Activated naive CD4-positive, alpha-beta T cell treated with anti-CD3 and anti-CD28 coated beads for 36 hours (primary cell): ENCODE measurements around the gene CAVIN2. TPM values are rescaled to one million over a fixed set of nuclear protein-coding genes. Genes with fewer than 3 reads are reported as not detected.

ENCODE experiments used
- CTCF ChIA-PET: fragments of 350-600 bp; sonication (Branson Sonifier 250); formaldehyde crosslinking; loops from one replicate; lab custom pipeline; 2021; ENCODE audit warnings: antibody characterized with exemption; lab: Charles Lee
- DNase-seq: peaks from one replicate; pipeline ENCODE4 v3.0.0-alpha.2; 2020
- H3K27ac Mint-ChIP-seq: one replicate; pipeline ENCODE4 v1.8.0; 2021; ENCODE audit warnings: mild to moderate bottlenecking, mixed read lengths
- H3K27me3 Mint-ChIP-seq: one replicate; pipeline ENCODE4 v1.8.0; 2021; ENCODE audit warnings: low read depth, mixed read lengths
- H3K36me3 Mint-ChIP-seq: one replicate; pipeline ENCODE4 v1.8.0; 2021; ENCODE audit warnings: low read depth, mixed read lengths
- H3K4me1 Mint-ChIP-seq: one replicate; pipeline ENCODE4 v1.8.0; 2021; ENCODE audit warnings: low read depth, mixed read lengths
- H3K4me3 Mint-ChIP-seq: one replicate; pipeline ENCODE4 v1.8.0; 2021; ENCODE audit warnings: mild to moderate bottlenecking, moderate library complexity, mixed read lengths
- H3K9me3 Mint-ChIP-seq: one replicate; pipeline ENCODE4 v1.8.0; 2021; ENCODE audit warnings: mixed read lengths
- intact Hi-C: fragments of 100-400 bp; cut with micrococcal nuclease; formaldehyde crosslinking; loops from one replicate; pipeline ENCODE4 v1.15.1; 2023
- total RNA-seq, 2 experiments: library from RNA; stranded (reverse); gene quantifications; one replicate each; pipeline ENCODE4 v1.2.3, GENCODE V29; 2021

CAVIN2 gene
- total RNA-seq, 2 experiments from 2014 or later: not detected

DNA sequence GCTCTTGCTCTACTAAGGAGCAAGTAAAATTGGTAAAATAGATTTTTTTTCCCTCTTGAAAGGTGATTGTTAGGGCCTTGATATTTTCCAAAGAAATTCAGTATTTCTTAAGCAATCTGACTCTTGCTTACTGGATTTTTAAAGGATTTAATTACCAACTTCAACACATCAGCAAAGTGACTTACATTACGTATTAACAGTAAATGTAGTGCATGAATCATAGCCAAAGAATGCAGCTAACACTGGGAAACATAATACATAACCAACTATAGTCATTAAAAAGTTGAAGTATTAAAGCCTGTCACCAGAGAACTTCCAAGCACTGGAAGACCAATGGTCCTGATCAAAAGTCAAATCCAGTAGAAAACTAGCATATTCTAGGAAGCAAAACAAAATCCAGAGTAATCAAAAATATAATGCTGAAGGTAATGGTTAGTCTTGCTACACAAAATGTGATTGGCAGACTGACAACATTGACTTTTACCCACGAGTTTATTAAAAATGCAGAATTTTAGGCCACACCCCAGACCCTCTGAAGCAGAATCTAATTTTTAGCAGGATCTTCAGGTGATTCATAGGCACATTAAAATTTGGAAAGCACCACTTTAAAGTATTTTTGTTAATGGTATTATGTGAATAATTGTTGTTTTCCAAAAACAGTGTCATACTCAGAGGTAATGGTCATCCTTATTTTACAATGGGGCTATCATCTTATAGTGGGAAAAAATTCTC, 31.8 kb upstream of the CAVIN2 start:
- Mint-ChIP-seq H3K36me3 (no peaks in the 10 kb centered on the region), H3K4me1 (no peaks in the 10 kb centered on the region), H3K27me3 (no peaks in the 10 kb centered on the region), H3K4me3 (no peak overlapping the region), H3K9me3 (no peaks in the 10 kb centered on the region), H3K27ac (no peak overlapping the region)
- no peak for DNase-seq
- intact Hi-C loops: no loop called here
- CTCF ChIA-PET: interaction anchor here (1.5 kb wide), 1 partner anchor 9 kb away, joined by 3 read pairs; no protein-coding TSS in a partner anchor

- no peaks in the 10 kb centered on the region for H3K36me3 Mint-ChIP-seq
- no peak overlapping the region for H3K4me3 Mint-ChIP-seq
- H3K9me3 Mint-ChIP-seq: no peaks in the 10 kb centered on the region
- DNase-seq: no peak
- CTCF ChIA-PET: interaction anchor here (0.6 to 1.5 kb wide), 2 partner anchors 8 to 161 kb away, joined by 3 read pairs; no protein-coding TSS in a partner anchor
- intact Hi-C loops: no loop called here
- H3K4me1 Mint-ChIP-seq: no peaks in the 10 kb centered on the region
- H3K27me3 Mint-ChIP-seq: no peaks in the 10 kb centered on the region
- H3K27ac Mint-ChIP-seq: no peak overlapping the region
These were observed 31.0 kb upstream of the CAVIN2 start for GRCh38 chr2:191877875-191878274.

GRCh38 chr2:191875859-191876258, 29.0 kb upstream of the CAVIN2 start:
- no peaks in the 10 kb centered on the region for H3K36me3 Mint-ChIP-seq
- H3K4me1 Mint-ChIP-seq: no peaks in the 10 kb centered on the region
- H3K27me3 Mint-ChIP-seq: no peaks in the 10 kb centered on the region
- H3K9me3 Mint-ChIP-seq: no peaks in the 10 kb centered on the region
- CTCF ChIA-PET: no interaction called here
- no peak for DNase-seq
- H3K4me3 Mint-ChIP-seq: no peak overlapping the region
- H3K27ac Mint-ChIP-seq: no peak overlapping the region
- intact Hi-C loops: no loop called here

DNA sequence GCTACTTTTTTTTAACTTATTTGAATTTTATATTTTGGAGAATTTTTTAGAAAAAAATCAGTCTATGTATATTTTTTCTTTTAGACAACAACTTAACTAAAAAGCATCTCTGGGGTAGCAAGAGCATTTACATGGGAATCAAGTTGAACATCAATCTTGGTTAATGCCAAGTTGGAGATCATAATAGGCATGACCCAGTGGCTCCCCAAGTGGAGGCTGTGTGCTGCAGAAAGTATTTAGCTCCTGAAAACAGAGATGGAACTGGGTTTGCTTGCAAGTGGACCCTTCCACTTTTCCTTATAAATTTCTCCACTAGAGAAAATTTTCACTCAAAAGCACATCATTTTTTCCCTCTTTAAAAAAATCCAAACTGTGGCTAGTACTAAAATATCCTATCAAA, 23.9 kb upstream of the CAVIN2 start:
- H3K4me3 Mint-ChIP-seq: no peak overlapping the region
- no peak for DNase-seq
- no peaks in the 10 kb centered on the region for H3K4me1 Mint-ChIP-seq
- intact Hi-C loops: no loop called here
- H3K27me3 Mint-ChIP-seq: peaks cover 6% of the 10 kb centered on the region
- CTCF ChIA-PET: interaction anchor here (1.4 to 2.7 kb wide), 2 partner anchors 58 to 292 kb away, joined by 6 to 10 read pairs; no protein-coding TSS in a partner anchor
- H3K36me3 Mint-ChIP-seq: no peaks in the 10 kb centered on the region
- no peak overlapping the region for H3K27ac Mint-ChIP-seq
- no peaks in the 10 kb centered on the region for H3K9me3 Mint-ChIP-seq

DNA sequence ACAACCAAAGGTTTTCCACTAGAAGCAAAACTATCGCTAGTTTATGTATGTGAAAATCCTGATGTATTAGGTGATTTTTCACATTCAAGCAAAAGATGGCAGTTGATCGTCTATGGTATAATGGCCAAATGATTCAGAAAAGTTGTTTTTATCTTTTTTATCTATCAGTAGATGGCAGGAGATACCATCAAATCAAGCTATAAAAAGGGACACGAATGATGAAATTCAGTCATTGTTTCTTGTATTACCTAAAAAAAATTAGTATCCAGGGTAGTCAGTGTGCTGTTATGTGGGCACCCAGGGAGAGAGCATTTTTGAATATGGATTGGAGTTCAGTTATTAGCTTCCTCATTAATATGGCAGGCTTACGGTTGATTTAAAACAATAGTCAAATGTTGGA, 22.9 kb upstream of the CAVIN2 start:
- Mint-ChIP-seq H3K36me3 (no peaks in the 10 kb centered on the region), H3K4me3 (no peak overlapping the region), H3K27ac (no peak overlapping the region), H3K27me3 (peaks cover 6% of the 10 kb centered on the region), H3K4me1 (no peaks in the 10 kb centered on the region), H3K9me3 (no peaks in the 10 kb centered on the region)
- CTCF ChIA-PET: interaction anchor here (0.6 to 2.7 kb wide), 6 partner anchors 9 to 323 kb away, joined by 3 to 10 read pairs (median 3); no protein-coding TSS in a partner anchor
- intact Hi-C loops: loop anchor here (1.0 kb wide), 1 partner anchor 293 kb away; no protein-coding TSS in a partner anchor
- DNase-seq: no peak

GRCh38 chr2:191869178-191869577, 22.3 kb upstream of the CAVIN2 start:
- H3K4me1 Mint-ChIP-seq: no peaks in the 10 kb centered on the region
- peak; percentile 15 for DNase-seq
- H3K27ac Mint-ChIP-seq: no peak overlapping the region
- peaks cover 9% of the 10 kb centered on the region for H3K27me3 Mint-ChIP-seq
- intact Hi-C loops: loop anchor here (1.0 kb wide), 1 partner anchor 293 kb away; no protein-coding TSS in a partner anchor
- CTCF ChIA-PET: interaction anchor here (0.6 to 2.7 kb wide), 2 partner anchors 293 to 295 kb away, joined by 3 to 10 read pairs; no protein-coding TSS in a partner anchor
- H3K36me3 Mint-ChIP-seq: no peaks in the 10 kb centered on the region
- no peak overlapping the region for H3K4me3 Mint-ChIP-seq
- H3K9me3 Mint-ChIP-seq: no peaks in the 10 kb centered on the region

GRCh38 chr2:191867507-191867847, 20.6 kb upstream of the CAVIN2 start:
- intact Hi-C loops: no loop called here
- DNase-seq: no peak
- Mint-ChIP-seq H3K9me3 (no peaks in the 10 kb centered on the region), H3K27ac (no peak overlapping the region), H3K4me1 (no peaks in the 10 kb centered on the region), H3K36me3 (no peaks in the 10 kb centered on the region), H3K4me3 (no peak overlapping the region), H3K27me3 (peaks cover 11% of the 10 kb centered on the region)
- CTCF ChIA-PET: no interaction called here

- Mint-ChIP-seq H3K9me3 (no peaks in the 10 kb centered on the region), H3K4me1 (no peaks in the 10 kb centered on the region), H3K36me3 (no peaks in the 10 kb centered on the region), H3K27ac (no peak overlapping the region), H3K4me3 (no peak overlapping the region), H3K27me3 (peaks cover 11% of the 10 kb centered on the region)
- intact Hi-C loops: no loop called here
- DNase-seq: no peak
- CTCF ChIA-PET: interaction anchor here (0.9 kb wide), 1 partner anchor 8 kb away, joined by 3 read pairs; no protein-coding TSS in a partner anchor
These were observed 20.0 kb upstream of the CAVIN2 start for GRCh38 chr2:191866675-191867506.

DNA sequence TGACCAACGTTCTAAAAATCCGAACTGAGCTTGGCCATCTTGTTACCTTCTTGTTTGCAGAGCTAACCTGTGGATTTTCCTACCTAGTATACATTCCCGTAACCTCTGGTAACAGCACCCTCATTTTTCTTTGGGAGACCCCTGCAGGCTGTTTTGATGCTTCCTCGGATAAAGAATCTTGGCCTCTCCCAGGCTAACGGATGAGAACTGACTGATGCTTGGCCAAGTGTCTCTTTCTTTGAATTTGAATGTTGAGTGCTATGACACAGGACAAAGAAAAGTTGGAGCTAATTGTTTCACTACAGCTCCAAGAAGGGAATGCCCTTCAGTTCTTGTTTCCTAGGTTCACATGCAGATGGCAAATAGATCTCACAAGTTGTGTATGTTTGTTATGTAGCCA, 19.3 kb upstream of the CAVIN2 start:
- Mint-ChIP-seq H3K9me3 (no peaks in the 10 kb centered on the region), H3K27me3 (peaks cover 11% of the 10 kb centered on the region), H3K4me3 (no peak overlapping the region), H3K27ac (no peak overlapping the region), H3K36me3 (no peaks in the 10 kb centered on the region), H3K4me1 (no peaks in the 10 kb centered on the region)
- CTCF ChIA-PET: interaction anchor here (0.9 kb wide), 1 partner anchor 9 kb away, joined by 3 read pairs; no protein-coding TSS in a partner anchor
- no peak for DNase-seq
- intact Hi-C loops: no loop called here

DNA sequence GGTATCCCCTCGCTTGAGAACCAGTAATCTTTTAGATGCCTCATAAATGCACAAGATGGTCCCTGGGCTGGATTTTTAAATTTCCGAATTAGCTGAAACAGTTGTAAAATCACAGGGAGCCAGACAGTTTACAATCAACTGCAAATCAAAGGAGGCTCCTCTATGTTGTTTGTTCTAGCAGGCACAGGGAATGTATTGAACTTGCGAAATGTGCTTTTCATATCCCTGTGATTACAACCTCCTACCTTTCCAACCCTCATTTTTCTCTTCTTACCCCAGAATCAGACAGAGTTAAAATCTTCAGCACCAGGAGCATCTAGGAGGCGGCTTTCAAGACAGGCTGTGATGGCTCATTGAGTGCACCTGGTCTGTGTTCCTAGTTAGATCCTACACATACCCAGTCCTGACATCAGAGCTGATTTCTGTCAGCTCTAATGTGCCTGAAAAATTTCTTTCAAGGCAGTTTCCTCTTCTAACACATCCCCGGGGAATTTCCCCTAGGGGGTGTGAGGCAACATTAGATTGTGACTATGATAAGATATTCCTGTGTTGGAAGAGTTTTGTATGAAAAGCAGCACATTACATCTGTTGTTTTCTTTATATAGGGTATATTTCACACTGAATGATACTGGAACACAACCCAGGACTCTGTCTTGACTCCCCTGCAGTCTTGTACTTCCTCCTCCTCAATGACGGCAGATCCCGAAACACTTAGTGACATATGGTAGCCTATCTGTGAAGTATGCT, 17.9 kb upstream of the CAVIN2 start:
- Mint-ChIP-seq H3K36me3 (no peaks in the 10 kb centered on the region), H3K27ac (no peak overlapping the region), H3K4me3 (no peak overlapping the region), H3K4me1 (no peaks in the 10 kb centered on the region), H3K27me3 (peaks cover 11% of the 10 kb centered on the region), H3K9me3 (no peaks in the 10 kb centered on the region)
- intact Hi-C loops: no loop called here
- CTCF ChIA-PET: no interaction called here
- no peak for DNase-seq

GRCh38 chr2:191863988-191864387, 17.1 kb upstream of the CAVIN2 start:
- intact Hi-C loops: no loop called here
- Mint-ChIP-seq H3K27me3 (peaks cover 8% of the 10 kb centered on the region), H3K27ac (no peak overlapping the region), H3K36me3 (no peaks in the 10 kb centered on the region), H3K9me3 (no peaks in the 10 kb centered on the region), H3K4me1 (no peaks in the 10 kb centered on the region), H3K4me3 (no peak overlapping the region)
- no peak for DNase-seq
- CTCF ChIA-PET: interaction anchor here (0.5 kb wide), 1 partner anchor 25 kb away, joined by 4 read pairs; no protein-coding TSS in a partner anchor
